ENCODE measurements around the gene HPS4. TPM values are rescaled to one million over a fixed set of nuclear protein-coding genes. Genes with fewer than 3 reads are reported as not detected.

Gene HPS4
- total RNA-seq, 1 donor from 2014 or later = 36.1 TPM

GRCh38 chr22:26448941-26449340 is 34.6 kb downstream of the HPS4 start:
- no peak for DNase-seq (ENCODE audit: extremely low spot score in 2 of 2)
- H3K27ac ChIP-seq = no peak overlapping the region
- no peaks in the 10 kb centered on the region for H3K4me1 ChIP-seq
- TF ChIP-seq POLR2AphosphoS5 (IDR thresholded peaks at IDR 0.05; ENCODE audit: insufficient read depth in 1 of 2, low read depth in 1 of 2) = no peak
- no peak for TF ChIP-seq CTCF (IDR thresholded peaks at IDR 0.05)
- TF ChIP-seq POLR2A (IDR thresholded peaks at IDR 0.05) = no peak
- H3K36me3 ChIP-seq = peaks cover 0 to 30% of the 10 kb centered on the region in 2 donors
- H3K4me3 ChIP-seq = no peak overlapping the region
- no peaks in the 10 kb centered on the region for H3K27me3 ChIP-seq
- intact Hi-C loops (cut with DNase I) = no loop called here
- no peaks in the 10 kb centered on the region for H3K9me3 ChIP-seq

- Histone ChIP-seq H3K9me3 (no peaks in the 10 kb centered on the region), H3K36me3 (peaks cover 0 to 24% of the 10 kb centered on the region in 2 donors), H3K27me3 (no peaks in the 10 kb centered on the region), H3K27ac (no peak overlapping the region), H3K4me1 (no peaks in the 10 kb centered on the region), H3K4me3 (no peak overlapping the region)
- TF ChIP-seq CTCF (IDR thresholded peaks at IDR 0.05) (no peak), POLR2A (IDR thresholded peaks at IDR 0.05) (no peak), POLR2AphosphoS5 (IDR thresholded peaks at IDR 0.05; ENCODE audit: insufficient read depth in 1 of 2, low read depth in 1 of 2) (no peak)
- intact Hi-C loops (cut with DNase I) = no loop called here
- no peak for DNase-seq (ENCODE audit: extremely low spot score in 2 of 2)
These were observed 35.2 kb downstream of the HPS4 start for GRCh38 chr22:26448334-26448733.

- no peak for DNase-seq (ENCODE audit: extremely low spot score in 2 of 2)
- intact Hi-C loops (cut with DNase I) = no loop called here
- no peak overlapping the region for H3K27ac ChIP-seq
- H3K4me1 ChIP-seq = no peaks in the 10 kb centered on the region
- H3K4me3 ChIP-seq = no peak overlapping the region
- H3K9me3 ChIP-seq = no peaks in the 10 kb centered on the region
- H3K27me3 ChIP-seq = no peaks in the 10 kb centered on the region
- peaks cover 0 to 18% of the 10 kb centered on the region in 2 donors for H3K36me3 ChIP-seq
- no peak for TF ChIP-seq CTCF (IDR thresholded peaks at IDR 0.05)
- no peak for TF ChIP-seq POLR2AphosphoS5 (IDR thresholded peaks at IDR 0.05; ENCODE audit: insufficient read depth in 1 of 2, low read depth in 1 of 2)
- TF ChIP-seq POLR2A (IDR thresholded peaks at IDR 0.05) = no peak
These were observed 35.8 kb downstream of the HPS4 start for GRCh38 chr22:26447584-26448329.

GRCh38 chr22:26446808-26447515 is 36.6 kb downstream of the HPS4 start:
- TF ChIP-seq POLR2AphosphoS5 (IDR thresholded peaks at IDR 0.05; ENCODE audit: insufficient read depth in 1 of 2, low read depth in 1 of 2) = no peak
- intact Hi-C loops (cut with DNase I) = no loop called here

GRCh38 chr22:26445577-26446275 is 37.9 kb downstream of the HPS4 start:
- TF ChIP-seq POLR2AphosphoS5 (IDR thresholded peaks at IDR 0.05; ENCODE audit: insufficient read depth in 1 of 2, low read depth in 1 of 2) = no peak
- TF ChIP-seq POLR2A (IDR thresholded peaks at IDR 0.05) = no peak
- no peak for TF ChIP-seq CTCF (IDR thresholded peaks at IDR 0.05)
- no peaks in the 10 kb centered on the region for H3K27me3 ChIP-seq
- H3K27ac ChIP-seq = no peak overlapping the region
- no peaks in the 10 kb centered on the region for H3K4me1 ChIP-seq
- peaks cover 0 to under 1% of the 10 kb centered on the region in 2 donors for H3K36me3 ChIP-seq
- H3K4me3 ChIP-seq = no peak overlapping the region
- intact Hi-C loops (cut with DNase I) = no loop called here
- DNase-seq (ENCODE audit: extremely low spot score in 2 of 2) = no peak
- no peaks in the 10 kb centered on the region for H3K9me3 ChIP-seq

More at GRCh38 chr22:26446808-26447515, 36.6 kb downstream of the HPS4 start:
- H3K27ac ChIP-seq = no peak overlapping the region
- H3K9me3 ChIP-seq = no peaks in the 10 kb centered on the region
- H3K4me3 ChIP-seq = no peak overlapping the region
- H3K4me1 ChIP-seq = no peaks in the 10 kb centered on the region
- no peaks in the 10 kb centered on the region for H3K27me3 ChIP-seq
- no peak for DNase-seq (ENCODE audit: extremely low spot score in 2 of 2)
- peaks cover 0 to 11% of the 10 kb centered on the region in 2 donors for H3K36me3 ChIP-seq
